GM19328 (cell line): ENCODE data around the gene ZMPSTE24.

Experiments
- ATAC-seq: cut with Tn5 transposase; IDR thresholded peaks from one replicate; pipeline ENCODE4 v1.9.1; 2021; ENCODE audit warnings: mild to moderate bottlenecking, moderate library complexity; ENCODE audit not compliant: unreplicated experiment

ZMPSTE24 gene

DNA sequence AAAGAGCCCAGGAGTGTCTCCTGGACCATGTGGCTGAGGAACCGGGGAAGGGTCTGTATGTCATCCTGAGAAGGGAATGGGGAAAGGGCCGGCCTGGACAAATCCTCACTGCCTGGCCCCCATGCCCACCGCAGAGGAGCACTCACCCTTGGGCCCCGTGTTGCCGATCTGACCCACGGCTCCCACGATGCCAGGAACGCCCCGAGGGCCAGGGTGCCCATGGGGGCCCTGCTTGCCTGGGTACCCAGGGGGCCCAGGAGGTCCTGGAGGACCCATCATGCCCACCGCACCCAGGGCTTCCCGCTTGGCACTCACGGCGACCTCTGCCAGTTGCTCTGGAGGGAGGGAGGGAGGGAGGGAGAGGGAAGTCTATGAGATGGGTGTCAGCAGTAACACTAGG is 44.4 kb downstream of the ZMPSTE24 start:
- no peak for ATAC-seq

DNA sequence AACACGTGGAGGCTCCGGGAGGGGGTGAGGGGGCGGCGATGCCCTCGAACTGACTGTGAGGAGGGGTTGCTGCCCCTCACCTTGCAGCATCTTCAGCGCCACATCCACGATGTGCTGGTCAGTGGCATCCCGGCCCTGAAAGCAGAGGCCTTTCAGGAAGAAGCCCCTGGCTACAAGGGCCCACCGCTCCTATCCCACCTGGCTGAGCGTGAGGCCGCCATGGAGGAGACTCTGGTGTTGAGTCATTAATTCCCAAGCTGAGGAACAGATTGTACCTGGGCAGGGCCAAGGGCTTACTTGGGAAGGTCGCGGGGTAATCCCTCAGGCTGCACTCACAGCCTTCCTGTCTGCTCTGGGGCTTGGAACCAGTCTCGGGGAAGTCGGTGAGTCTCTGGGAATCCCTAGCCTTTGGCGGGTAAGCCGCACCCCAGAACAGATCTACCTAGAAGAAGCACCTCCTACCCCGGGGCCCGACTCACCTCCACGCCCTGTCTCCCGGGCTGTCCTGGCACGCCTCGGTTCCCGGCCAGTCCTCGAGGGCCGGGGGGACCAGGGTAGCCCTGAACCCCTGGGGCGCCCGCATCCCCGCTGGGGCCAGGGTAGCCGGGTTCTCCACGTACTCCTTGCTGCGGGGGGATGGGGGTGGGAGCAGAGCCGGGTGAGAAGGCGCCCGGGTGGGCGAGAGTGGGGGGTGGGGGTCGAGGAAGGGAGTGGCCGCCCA is 45.2 kb downstream of the ZMPSTE24 start:
- ATAC-seq, result no peak

DNA sequence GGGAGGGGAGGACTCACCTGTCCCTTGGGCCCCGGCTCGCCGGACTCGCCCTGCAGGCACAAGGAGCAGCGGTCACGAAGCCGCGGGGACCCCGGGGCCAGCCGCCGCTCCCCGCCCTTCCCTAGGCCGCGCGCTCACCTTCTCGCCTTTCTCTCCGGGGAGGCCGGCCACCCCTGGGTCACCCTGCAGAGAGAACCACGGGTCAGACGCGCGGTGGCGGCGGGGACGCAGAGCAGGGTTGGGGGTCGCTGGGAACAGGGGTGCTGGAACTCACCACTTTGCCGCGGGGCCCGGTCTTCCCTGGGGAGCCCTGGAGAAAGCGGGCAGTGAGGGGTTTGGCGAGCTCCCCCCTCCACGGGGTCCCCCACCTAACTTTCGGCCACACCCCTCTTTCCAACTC is 45.8 kb downstream of the ZMPSTE24 start:
- ATAC-seq, result no peak

DNA sequence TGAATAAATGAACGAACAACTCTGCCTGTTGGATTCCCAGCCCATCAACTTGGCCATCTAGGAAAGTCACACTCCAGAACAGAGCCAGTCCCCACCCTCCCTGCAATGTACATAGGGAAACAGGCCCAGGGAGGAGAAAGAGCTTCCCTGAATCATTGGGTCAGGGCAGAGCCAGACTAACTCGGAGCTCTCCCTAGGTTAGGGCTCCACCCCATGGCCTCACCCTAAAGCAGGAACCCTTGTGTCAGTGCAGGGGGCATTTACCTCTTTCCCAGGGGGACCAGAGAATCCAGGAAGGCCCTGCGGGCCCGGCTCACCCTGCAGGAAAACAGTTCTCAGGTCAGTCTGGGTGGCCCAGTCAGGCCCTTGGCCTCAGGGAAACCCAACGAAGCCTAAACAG is 47.4 kb downstream of the ZMPSTE24 start:
- ATAC-seq, result no peak

GRCh38 chr1:40305871-40306270 is 47.8 kb downstream of the ZMPSTE24 start:
- no peak for ATAC-seq

DNA sequence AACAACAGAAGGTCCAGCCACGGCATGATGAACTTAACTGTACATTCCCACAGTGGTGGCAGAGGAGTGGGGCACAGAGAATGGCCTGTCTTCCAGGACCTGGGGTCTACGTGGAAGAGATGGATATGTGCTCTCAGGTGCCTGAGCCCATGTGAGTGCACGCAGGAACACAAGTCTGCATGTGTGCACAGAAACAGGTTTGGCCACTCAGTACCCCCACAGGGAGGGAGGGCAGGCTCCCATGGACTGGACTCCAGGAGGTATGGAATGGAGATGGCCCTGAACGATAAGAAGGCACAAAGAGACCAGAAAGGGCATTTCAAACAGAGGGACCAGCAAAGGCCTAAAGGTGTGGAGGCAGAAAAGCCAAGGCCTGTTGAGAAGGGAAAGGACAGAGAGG is 48.3 kb downstream of the ZMPSTE24 start:
- ATAC-seq, result no peak

GRCh38 chr1:40307186-40307585 is 49.1 kb downstream of the ZMPSTE24 start:
- ATAC-seq, result no peak

- no peak for ATAC-seq
These were observed 50.1 kb downstream of the ZMPSTE24 start for GRCh38 chr1:40308036-40308727.

- no peak for ATAC-seq
These were observed 51.5 kb downstream of the ZMPSTE24 start for GRCh38 chr1:40309374-40310128.

DNA sequence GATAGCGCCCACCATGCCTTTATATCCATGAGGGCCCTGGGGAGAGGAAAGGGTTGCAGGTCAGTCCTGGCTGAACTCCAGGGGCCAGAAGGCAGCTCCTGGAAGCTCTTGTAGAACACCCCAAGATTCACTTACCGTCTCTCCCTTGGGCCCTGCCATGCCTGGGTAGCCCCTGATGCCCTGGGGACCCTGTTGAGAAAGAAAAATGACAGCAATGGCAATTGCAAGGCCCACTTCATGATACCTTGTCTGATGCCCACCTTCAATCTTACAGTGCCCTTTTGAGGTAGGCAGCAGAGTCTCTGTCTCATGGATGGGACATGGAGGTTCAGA is 52.1 kb downstream of the ZMPSTE24 start:
- no peak for ATAC-seq

DNA sequence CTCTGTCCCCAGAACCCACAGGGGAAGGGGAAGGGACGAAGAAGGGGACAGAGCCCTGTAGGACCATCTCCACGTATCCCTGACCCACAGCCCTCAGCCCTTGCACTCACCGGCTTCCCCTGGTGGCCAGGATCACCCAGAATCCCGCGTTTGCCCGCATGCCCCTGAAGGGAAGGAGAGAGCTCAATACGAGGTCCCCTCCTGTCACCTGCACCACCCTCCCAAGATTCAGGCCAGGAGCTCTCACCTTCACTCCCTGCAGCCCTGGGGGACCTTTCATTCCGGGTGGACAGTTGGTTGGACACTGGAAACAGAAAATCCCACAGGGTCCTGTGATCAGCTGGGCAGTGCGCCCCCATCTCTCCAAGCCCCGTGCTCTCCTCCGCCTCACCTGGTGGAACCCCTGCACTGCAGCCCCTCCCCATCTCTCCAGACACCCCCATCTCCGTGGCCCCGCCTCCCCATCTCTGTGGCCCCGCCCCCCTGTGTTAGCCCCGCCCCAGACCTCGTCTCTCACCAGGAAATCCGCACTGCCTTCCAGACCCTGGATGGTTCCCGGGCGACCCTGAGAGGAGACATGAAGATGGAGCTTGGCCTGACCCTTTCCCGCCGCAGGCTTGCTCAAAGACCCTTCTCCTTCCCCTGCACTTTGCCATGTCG is 53.1 kb downstream of the ZMPSTE24 start:
- ATAC-seq, result no peak

DNA sequence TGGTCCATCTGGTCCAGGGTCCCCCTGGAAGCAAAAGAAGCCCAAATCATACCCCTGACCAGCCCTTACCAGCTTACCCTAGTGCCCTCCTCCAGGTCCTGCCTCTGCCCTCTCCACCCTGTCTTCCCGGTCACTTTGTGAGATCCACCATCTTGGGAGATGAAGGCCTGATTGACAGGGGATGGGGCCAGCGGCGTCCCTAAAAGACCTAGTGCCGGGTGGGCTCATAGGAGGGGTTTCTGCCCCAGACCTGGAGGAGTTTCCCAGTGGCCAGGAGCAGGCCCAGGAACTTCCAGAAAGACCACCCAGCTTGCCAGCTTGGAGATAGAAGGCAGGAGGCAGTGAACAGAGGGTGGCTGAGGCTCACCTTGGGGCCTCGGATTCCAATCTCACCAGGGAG is 53.7 kb downstream of the ZMPSTE24 start:
- ATAC-seq, result no peak

DNA sequence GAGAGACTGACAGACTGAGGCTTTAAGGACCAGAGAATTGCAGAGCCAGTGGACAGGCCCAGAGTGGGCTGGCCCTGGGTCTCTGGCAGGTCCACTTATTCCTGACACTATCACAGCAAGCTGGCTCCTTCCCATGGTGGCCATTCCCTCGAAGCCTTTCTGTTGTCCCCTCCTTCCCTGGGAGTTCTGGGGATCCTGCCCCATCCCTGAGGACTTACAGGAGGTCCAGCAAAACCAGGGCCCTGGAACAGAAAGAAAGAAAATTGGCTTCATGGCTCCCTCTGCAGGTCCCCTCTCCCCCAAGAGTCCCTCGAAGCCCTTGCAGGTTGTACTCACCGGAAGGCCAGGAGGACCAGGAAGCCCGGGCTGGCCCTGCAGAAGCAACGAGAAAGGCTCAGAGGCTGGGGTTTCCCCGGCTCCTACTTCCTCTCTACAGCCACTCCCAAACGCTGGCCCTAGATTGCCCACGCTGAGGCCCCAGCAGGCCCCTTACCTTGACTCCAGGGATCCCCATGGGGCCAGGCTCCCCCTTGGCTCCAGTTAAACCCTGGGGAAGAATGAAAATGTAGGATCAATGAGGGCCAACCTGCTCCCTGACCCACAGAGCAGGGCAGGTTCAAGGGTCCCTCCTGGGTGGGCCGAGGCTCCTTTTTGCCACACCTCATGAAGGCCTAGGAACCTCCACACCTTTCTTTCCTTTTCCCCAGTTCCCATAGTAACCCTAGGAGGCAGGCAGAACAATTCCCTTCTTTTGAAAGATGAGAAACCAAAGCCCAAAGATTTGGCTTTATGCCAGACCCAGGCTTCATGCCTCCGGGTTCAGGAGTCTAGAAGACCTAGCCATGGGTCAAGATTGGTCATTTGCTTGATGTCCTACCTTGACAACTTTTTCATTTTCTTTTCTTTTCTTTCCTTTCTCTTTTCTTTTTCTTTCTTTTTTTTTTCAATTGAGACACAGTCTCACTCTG is 54.5 kb downstream of the ZMPSTE24 start:
- no peak for ATAC-seq

DNA sequence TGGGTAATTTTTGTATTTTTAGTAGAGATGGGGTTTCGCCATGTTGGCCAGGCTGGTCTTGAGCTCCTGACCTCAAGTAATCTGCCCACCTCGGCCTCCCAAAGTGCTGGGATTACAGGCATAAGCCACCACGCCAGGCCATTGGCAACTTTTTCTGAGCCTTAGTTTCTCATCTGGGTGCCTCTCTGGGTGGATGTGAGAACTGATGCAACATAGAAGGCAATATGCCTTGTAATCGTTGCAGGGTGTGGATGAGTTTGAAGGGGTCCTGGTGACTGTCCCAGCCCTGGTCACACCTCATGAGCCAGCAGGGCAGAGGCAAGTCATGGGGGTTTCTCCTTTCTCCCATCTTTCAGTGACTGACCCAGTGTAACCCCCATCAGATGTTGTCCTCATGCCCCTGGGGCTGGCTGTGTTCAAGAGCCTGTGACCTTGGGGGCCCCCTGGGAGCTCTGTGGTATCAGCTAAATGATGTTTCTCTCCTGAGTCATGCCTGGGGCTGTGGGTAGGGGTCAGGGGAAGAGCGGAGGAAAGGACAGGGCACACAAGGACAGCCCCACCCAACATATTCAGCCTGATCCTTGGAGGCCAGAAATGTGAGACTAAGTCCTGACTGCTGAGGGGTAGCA is 55.4 kb downstream of the ZMPSTE24 start:
- no peak for ATAC-seq

DNA sequence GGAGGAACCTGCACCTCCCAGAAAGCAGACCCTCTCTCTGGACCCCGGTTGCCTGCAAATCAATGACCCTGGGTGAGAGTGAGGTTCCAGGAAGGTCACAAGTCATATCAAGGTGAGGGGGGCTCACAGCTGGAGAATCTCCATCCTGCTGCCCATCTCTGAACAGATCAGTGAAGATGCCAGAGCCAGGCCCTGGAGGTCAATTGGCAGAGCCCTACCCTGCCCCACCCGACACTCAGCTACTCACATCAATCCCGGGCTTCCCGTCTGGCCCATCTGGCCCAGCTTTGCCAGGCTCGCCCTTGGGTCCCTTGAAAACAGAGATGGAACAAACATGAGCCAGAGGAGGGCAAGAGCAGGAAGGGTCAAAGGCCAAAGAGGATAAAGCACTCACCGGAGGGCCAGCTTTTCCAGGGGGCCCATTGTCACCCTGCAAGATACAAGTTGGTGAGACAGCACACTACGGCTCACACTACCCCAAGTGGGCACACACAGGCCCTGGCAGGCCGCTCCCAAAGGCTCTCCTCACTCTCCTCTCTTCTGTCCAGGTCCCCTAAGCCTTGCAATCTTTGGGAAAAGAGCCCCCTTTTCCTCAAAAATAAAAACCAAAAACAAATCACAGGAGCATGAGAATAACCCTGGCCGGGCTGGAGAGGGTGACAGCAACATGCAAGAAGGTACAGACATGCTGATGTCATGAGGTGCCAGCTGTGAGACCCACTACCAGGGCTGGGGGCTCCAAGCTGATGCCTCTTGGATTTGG is 56.1 kb downstream of the ZMPSTE24 start:
- no peak for ATAC-seq

- no peak for ATAC-seq
These were observed 56.7 kb downstream of the ZMPSTE24 start for GRCh38 chr1:40314721-40315238.

- ATAC-seq, result no peak
These were observed 57.3 kb downstream of the ZMPSTE24 start for GRCh38 chr1:40315239-40315794.

DNA sequence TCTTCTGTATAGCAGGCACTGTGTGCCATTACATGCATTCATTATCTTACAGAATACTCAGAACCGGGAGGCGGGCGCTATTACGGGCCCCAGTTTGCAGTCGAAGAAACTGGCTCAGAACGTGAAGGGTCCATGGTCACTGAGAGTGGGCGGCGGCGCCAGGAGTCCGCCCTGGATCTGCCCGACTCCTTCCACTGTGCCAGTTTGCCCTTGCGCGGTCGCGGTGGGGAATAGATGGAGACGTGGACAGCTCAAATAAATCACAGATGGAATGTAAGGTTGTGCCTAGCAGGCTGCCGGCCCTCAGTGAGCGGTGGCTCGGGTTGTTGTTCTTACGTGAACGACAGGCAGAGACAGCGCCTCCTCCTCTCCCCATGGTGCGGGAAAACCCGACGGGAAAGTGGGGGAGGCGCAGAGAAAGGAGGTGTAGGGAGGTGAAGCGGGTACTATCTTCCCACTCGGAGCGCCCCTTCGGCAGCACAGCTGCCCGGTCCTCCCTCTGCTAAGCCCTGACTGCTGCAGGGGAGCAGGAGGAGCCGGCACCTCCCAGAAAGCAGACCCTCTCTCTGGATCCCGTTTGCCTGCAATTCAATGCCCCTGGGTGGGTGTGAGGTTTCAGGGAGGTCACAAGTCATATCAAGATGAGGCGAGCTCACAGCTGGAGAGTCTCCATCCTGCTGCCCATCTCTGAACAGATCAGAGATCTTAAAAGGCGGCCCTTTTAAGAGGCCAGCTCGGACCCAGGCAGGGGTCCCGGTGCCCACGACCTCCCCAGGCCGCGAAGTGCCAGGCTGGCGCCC is 58.0 kb downstream of the ZMPSTE24 start:
- ATAC-seq, result no peak
